ENCODE data around the gene ATXN7L2.

ATXN7L2 gene

DNA sequence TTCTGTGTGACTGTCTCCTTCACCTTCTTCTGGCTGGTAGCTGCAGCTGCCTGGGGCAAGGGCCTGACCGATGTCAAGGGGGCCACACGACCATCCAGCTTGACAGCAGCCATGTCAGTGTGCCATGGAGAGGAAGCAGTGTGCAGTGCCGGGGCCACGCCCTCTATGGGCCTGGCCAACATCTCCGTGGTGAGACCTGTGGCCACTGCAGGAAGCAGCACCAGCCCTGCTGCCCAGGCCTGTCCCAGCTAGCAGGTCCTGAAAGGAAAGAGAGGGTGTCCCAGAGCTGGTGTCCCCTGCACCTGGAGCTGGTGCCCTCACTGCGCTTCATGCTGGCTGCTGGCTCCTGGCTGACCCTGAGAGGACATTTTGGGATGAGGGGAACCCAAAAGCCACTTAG lies 5.9 kb upstream of the ATXN7L2 start:
- DNase-seq (ENCODE audit: low read depth), result no peak

DNA sequence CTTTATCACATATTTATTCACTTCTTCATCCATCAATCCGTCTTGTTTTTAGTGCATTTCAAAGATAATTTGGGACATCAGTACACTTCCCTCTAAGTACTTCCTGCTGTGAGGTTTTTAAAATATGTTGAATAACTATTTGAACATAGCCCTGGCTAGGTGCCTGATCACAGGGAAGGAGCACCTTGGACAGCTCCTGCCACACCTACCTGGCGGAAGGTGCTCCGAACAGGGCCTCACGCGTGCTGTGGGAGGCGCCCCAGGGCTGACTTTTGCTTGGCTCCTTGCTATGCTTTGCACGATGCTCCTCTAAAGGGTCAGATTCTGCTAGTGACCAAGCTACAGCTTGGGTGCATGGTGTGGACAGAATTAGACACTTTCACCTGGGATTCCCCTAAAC lies 4.9 kb upstream of the ATXN7L2 start:
- DNase-seq (ENCODE audit: low read depth), result no peak

DNA sequence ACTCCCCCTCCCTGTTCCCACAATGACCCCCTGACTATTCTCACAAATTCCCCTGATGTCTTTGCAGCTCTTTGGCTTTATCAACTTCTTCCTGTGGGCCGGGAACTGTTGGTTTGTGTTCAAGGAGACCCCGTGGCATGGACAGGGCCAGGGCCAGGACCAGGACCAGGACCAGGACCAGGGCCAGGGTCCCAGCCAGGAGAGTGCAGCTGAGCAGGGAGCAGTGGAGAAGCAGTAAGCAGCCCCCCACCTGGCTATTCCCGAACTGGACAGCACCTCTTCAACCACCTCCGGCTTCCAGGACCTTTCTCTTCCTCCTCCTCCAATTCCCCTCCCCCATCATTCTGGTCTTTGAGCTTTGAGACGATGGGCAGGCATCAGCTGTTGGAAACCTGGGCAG lies 4.4 kb upstream of the ATXN7L2 start:
- DNase-seq (ENCODE audit: low read depth), result no peak

DNA sequence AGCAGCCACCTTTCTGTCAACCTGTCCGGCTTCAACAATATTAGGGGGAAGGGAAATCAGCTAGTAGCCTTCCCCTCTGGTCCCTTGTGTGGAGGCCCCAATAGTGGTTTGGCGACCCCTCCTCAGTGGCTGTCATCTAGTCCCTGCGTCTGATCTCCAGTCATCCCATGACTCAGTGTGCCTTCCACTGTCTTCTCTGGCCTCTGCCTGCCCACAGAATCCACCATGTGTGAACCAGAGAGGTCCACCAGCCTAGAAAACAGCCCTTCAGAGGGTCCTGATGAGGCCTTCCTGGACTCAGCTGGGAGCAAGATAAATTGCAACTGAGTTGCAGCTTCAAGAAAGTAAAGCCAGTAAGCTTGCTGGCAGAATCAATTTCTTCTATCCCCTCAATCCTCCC lies 3.8 kb upstream of the ATXN7L2 start:
- DNase-seq (ENCODE audit: low read depth), result no peak

GRCh38 chr1:109481646-109482045 lies 2.1 kb upstream of the ATXN7L2 start:
- no peak for DNase-seq (ENCODE audit: low read depth)

- no peak for DNase-seq (ENCODE audit: low read depth)
These were observed 1.5 kb upstream of the ATXN7L2 start for GRCh38 chr1:109482242-109482641.

- no peak for DNase-seq (ENCODE audit: low read depth)
These were observed 674 bp upstream of the ATXN7L2 start for GRCh38 chr1:109482791-109483671.

GRCh38 chr1:109484519-109484975 lies 842 bp downstream of the ATXN7L2 start:
- DNase-seq (ENCODE audit: low read depth), result no peak

DNA sequence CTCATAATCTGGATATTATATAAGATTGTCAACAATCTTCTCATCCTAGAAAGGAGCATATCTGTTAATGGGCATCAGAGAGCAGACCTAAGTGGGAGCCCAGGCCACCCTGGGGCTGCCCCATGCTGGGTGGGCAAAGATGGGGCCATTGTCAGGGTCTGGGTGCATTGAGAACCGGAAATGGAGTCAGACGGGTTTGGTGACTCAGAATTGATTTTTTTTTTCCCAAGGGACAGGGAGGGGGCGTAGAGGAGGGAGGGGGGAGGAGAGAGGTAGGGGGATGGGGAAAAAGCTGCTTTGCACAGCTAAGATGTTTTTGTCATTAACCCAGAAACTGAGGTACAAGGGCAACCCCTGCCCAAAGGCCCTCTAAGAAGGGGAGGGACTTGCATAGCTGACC lies 1.3 kb downstream of the ATXN7L2 start:
- DNase-seq (ENCODE audit: low read depth), result no peak

DNA sequence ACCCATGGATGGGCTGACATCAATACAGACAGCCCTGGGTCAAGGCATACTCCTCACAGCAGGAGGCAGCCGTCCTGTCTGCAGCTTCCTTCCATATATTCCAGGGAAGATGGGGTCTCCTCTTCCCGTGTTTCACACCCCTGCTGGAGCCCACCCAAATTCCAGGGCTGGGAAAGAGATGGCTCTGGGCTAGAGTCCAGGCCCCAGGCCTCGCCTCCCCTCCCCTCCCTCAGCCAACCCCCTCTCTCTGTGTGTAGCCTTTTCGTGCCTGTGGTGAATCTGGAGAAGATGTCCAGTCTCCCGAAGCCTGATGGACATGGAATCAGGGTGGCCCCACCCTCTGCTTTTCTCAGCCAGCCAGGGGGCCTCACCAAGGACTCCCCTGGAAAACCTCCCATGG lies 3.6 kb downstream of the ATXN7L2 start:
- DNase-seq (ENCODE audit: low read depth), result no peak

DNA sequence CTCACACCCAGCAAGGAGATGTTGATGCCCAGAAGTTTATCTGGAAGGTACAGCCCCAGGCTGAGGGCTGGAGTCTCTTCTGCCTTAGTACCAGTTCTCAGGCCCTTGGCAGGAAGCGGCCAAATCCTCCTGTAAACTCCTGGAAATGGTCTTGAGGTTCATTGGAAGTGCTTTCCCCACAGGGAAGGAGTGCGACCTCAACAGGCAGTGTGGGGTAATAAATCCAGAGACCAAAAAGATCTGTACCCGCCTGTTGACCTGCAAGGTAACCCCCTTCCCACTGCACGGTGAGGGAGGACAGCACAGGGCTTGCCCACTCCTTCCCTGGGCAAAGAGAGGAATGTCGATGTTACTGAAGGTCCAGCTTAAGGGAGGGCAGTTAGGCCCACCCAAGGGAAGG lies 4.5 kb downstream of the ATXN7L2 start:
- DNase-seq (ENCODE audit: low read depth), result no peak

DNA sequence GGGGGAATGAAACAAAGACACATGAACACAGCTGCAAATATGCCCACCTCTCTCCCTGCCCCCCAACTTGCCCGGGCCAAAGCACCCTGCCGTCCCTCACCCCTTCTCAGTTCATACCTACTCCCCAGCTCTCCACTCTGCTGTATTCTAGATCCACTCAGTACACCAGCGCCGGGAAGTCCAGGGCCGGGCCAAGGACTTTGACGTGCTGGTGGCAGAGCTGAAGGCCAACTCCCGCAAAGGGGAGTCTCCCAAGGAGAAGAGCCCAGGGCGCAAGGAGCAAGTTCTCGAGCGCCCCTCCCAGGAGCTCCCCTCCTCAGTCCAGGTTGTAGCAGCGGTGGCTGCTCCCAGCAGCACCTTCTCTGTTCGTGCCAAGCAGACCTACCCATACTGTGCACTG lies 5.0 kb downstream of the ATXN7L2 start:
- DNase-seq (ENCODE audit: low read depth), result no peak

DNA sequence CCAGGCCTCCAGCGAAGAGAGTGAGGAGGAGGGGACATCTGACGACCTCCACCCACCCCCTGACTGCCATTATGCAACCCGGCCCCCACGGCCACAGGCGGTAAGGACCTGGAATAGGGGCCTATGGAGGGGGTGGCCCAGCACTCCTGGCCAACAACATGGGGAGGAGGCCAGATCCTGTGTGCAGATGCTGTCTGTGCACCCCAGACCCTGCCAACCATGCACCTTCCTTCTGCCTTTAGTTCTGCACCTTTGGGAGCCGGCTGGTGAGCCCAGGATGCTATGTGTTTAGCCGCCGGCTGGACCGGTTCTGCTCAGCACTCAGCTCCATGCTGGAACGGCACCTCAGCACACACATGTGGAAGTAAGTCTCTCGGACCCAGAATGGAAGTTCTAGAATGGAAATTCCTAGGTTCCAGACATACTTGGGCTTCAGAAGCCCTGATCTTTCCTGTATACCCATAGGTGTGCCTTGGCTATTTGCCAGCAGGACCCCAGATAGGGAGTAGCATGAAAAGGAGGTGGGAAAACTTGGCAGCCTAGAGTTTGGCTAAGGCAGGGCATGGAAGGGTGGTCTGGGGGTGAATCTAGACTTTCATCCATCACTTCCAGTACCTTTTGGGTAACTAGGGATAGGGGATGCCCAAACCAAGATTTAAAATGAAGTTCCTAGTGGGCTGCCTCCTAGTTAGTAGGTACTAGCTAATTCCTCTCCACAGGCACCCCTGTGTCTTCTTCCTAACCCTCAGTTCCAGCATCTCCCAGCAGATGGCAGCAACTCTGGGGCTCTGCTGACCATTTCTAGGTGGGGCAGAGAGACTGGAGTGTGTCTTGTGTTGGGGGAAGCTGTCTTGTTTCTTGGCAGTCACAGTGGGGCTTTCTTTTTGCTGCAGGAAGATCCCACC lies 6.6 kb downstream of the ATXN7L2 start:
- peak; percentile 67 for DNase-seq (ENCODE audit: low read depth)

DNA sequence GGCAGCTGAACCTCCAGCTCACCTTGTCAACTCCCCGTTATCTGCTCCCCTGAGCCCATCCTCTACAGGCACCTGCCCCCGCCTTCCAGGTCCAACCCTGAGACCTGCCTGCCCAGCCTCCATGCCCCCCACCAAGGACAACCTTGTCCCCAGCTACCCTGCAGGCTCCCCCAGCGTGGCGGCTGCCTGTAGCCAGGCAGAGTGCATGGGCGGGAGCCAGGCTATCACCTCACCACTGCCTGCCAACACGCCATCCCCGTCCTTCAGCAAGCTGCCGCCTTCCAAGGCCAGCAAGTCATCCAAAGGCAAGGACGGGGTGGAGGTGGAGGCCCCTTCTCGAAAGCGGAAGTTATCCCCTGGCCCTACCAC lies 7.2 kb downstream of the ATXN7L2 start:
- DNase-seq (ENCODE audit: low read depth), result no peak

DNA sequence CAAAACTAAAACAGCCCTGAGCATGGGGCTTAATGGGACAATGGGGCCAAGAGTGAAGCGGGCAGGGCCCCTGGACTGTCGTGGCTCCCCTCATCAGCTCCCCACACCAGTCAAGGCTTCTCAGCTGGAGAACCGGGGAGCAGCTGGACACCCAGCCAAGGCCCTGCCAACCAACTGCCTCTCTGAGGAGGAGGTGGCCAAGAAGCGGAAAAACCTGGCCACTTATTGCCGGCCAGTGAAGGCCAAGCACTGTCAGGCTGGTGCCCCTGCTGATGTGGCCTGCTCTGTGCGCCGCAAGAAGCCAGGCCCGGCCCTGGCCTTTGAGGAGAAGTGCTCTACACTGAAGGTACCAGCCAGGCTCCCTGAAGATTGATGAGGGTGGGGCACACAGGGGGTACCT lies 7.7 kb downstream of the ATXN7L2 start:
- DNase-seq (ENCODE audit: low read depth), result no peak

DNA sequence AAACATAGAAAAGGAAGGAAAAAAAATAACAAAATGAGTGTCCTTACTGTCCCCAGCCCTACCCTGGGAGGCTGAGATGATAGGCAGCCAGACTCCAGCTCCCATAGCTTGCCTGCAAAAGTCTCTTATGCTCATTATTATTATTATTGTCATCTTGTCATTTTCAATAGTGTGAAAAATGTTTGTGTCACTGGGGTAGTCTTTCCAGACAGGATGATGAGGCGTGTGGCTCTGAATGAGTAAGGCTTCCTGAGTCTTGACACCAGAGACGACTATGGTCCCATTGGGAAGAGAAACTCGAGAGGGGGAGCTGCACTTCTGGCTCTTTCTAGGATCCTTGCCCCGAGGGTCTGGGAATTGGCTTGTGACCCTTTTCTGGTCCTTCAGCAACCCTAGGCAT lies 9.1 kb downstream of the ATXN7L2 start:
- DNase-seq (ENCODE audit: low read depth), result no peak

- DNase-seq (ENCODE audit: low read depth), result no peak
These were observed 9.5 kb downstream of the ATXN7L2 start for GRCh38 chr1:109493227-109493626.

- DNase-seq (ENCODE audit: low read depth), result peak; percentile 85
These were observed 10.3 kb downstream of the ATXN7L2 start, which contains the start of gene CYB561D1 for GRCh38 chr1:109493805-109494539. Gene CYB561D1, plus strand, starts transcription at chr1:109494094. Its CDS starts 46 bp downstream, at chr1:109494140.

DNA sequence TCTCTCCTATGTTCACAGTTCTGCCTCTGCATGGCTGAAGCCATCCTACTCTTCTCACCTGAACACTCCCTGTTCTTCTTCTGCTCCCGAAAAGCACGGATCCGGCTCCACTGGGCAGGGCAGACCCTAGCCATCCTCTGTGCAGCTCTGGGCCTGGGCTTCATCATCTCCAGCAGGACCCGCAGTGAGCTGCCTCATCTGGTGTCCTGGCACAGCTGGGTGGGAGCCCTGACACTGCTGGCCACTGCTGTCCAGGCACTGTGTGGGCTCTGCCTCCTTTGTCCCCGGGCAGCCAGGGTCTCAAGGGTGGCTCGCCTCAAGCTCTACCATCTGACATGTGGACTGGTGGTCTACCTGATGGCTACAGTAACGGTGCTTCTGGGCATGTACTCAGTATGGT lies 12.0 kb downstream of the ATXN7L2 start:
- no peak for DNase-seq (ENCODE audit: low read depth)

- DNase-seq (ENCODE audit: low read depth), result no peak
These were observed 13.9 kb downstream of the ATXN7L2 start for GRCh38 chr1:109497449-109498160.

- DNase-seq (ENCODE audit: low read depth), result no peak
These were observed 14.6 kb downstream of the ATXN7L2 start for GRCh38 chr1:109498161-109498801.
